Activated CD8-positive, alpha-beta memory T cell treated with anti-CD3 and anti-CD28 coated beads, Interleukin-2, amount 50 U/mL, for 4 hours (primary cell): ENCODE data around the gene PCDH19.

ENCODE experiments used
- DNase-seq: peaks from one replicate; pipeline ENCODE4 v3.0.0-alpha.2; 2020

PCDH19 gene

DNA sequence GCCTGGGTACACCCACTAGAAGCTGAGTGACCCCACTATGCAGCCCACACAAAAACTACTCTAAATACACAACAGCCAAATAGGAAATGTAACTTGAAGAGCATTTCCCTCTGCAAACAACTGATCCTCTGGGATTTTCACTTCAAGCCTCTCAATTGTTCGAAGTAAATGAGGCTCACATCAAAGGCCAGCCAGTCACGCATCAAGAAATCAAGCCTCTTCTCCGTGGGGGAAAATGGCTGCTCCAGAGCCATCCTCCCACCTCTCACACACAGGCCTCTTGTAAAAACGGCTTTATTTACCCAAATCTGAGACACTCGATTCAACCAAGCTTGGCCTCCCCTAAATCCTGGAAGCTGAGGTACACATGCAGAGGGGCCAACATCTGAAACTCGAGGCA is 14.3 kb downstream of the PCDH19 start:
- no peak for DNase-seq

DNA sequence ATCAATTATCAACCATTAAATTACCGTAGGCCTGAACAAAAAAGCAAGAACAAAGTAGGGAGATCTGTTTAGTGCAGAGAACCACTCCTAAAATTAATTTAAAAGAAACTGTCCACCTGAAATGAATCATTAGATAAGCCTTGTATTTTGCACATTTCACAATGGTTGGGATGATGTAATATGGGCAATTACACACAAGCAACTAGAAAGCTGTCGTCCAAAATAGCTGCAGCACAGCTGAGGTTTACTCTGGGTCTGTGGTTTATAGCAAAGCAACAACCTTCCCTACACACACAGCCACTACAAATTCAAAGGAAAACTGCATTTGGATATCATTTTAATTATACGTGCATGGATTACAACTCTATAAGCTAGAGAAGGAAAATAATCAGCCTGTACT is 28.5 kb downstream of the PCDH19 start:
- no peak for DNase-seq

GRCh38 chrX:100379388-100379986 is 30.6 kb downstream of the PCDH19 start:
- DNase-seq, result no peak

- DNase-seq, result no peak
Measured at GRCh38 chrX:100377826-100378225, 32.2 kb downstream of the PCDH19 start.

DNA sequence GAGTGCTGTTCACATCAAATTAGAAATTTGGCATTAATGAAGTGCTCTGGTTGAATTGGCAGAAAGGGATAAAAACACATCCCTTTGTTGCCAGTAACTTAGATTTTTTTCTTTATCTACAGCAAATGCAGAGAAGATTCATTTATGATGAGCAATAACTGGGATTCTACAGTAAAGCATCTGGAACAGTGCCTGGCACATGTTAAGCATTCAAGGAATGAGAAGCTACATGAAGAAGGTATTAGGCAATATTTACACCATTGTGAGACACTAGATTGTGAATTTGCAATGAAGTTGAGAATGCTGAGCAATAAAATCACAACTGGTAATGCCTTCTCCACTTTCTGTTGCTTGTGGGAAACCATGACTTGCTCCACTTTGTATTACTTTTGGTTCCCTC is 33.5 kb downstream of the PCDH19 start:
- no peak for DNase-seq

DNA sequence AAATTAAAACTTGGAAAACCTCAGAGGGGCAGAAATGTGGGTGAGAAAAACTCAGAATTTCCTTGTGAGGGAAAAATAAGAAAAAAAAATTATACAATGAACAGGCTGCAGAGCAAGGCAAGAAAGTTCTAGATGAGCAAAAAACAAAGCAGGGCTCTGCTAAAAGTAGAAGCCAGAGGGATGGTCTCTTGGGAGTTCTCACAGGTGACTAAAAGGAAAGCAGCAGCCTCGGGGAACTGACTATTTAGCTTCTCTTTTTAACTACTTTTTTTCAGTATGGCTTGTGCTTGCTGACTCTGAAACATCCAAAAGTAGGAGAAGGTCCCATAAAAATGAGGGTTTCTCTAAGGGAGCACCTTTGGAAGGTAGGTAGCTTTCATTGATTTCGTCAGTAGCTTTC is 36.4 kb downstream of the PCDH19 start:
- no peak for DNase-seq

DNA sequence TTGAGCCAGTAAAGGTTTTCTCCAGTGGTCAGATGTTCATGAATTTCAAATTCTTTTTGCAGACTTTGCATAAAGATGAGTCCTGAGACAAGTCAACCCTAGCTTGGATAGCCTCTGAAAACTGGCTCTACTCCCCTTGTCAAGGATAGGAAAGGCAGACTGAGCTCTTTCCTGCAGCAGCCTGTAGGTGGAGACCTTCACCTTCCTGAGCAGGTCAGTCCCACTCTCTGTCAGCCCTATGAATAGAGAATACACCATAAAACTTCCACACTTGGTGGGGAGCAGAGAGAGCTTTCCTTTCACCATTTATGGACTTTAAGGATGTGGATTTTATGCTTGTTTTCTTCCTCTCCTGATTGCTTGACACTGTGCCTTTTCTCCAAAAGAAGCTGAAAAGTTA is 41.9 kb downstream of the PCDH19 start:
- DNase-seq, result no peak

DNA sequence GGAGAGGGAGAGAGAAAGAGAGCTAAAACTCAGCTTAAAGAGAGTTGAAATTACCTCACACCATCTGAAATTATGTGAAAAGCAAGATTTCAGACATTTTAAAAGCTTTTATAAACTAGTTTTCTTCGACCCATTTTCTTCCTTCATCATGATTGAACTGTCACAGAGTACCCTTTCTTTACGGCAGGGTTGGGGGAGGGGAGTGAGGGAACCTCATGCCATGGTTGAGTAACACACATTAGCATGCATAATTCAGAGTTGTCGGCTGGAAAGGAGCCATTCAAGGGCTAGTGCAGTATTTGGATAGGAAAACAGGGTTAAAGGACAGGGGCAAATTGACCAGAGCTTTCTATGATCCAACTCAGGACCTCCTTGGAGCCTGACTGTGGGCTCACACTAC is 46.2 kb downstream of the PCDH19 start:
- DNase-seq, result no peak

DNA sequence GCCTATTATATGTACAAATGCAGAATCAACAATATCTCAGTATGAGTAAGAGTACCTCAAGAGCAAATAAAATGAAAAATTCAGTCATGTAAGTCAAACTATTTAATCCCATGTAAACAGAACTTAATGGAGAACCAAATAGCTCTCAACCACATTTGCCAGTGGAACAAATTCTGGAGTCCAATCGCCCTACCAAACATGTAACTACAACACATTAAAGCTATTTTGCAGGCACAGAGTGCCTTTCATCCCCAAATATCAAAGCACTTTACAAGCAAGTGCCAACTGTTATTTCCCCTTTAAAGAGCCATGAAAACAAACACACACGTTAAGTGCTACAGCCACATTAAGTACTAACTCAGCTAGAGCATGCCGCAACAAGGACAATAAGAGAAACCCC is 51.3 kb downstream of the PCDH19 start:
- no peak for DNase-seq

DNA sequence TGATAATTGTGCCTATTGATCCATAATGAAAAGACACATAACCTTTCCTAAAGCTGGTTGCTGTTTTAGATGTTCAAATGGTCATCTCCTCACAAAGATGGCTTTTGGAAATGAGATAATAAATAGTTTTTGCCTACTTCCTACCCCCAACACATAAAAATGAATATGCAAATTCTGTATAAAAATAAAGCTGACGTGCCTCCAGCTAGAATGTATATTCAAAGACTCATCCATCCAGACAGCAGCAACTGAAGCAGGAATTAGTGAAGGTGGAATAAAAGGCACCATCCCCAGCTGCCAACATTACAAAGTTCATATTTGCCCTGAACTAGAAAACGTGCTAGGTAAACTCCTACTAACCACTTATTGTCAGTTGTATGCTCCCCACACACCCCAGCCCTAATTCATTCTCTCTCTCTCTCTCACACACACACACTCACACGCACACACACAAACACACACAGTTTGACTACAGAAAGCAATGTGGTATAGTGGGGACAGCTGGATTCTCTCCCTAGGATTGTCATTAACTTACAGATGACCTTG is 53.6 kb downstream of the PCDH19 start:
- no peak for DNase-seq

- no peak for DNase-seq
Measured at GRCh38 chrX:100355680-100356079, 54.4 kb downstream of the PCDH19 start.

DNA sequence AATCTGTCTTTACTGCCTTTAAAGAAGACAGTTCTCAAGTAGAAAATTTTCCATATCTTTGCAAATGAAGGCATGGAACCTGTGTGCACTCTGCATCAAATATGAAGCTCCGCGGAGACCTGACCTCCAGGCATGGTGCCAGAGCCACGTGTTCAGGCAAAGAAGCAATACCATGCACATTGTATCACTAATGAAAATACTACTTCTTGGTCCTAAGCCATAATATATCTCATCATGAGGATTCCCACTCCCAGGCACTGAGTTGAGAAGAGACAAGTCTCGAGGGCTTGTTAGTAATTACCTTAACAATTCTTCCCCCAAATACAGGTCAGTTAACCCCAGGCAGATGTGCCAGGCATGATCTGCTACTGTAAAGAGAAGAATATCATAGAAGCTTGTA is 56.7 kb downstream of the PCDH19 start:
- no peak for DNase-seq

DNA sequence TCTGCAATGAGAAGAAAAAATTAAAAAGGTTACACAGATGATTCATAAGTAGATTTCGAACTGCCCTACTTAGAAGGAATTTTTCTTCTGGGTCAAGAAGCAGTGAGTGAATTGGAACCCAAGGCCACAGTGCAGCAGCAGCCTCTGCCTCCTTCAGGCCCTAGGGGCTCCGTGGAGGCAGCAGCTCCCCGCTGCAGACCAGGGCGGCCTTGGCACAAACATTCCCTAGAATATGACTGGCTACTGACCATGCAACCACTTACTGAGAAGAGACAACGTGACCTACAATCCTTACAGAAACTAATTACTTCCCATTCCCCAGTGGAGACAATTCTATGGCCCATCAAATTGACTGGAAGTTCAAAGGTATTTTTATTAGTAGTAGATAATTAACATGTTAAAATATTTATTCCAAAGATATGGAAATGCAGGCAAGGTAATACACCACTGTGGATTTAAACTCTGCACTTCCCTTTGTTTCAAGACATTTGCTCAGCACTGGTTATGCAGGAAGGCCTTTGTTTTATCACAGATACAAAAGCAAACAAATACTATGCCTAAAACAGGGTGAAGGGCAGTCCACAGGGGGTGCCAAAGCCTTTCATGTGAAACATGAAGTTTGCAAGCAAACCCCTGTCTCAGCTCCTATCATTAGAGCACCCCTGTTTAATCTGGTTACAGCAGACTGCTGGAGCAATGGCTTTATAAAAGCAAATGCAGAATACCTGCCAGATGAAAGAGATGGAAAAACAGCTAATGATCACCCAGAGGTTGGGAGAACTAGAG is 59.2 kb downstream of the PCDH19 start:
- DNase-seq, result no peak

GRCh38 chrX:100349391-100349790 is 60.7 kb downstream of the PCDH19 start:
- DNase-seq, result no peak

- no peak for DNase-seq
Measured at GRCh38 chrX:100341142-100341510, 68.9 kb downstream of the PCDH19 start.

- no peak for DNase-seq
Measured at GRCh38 chrX:100340491-100341141, 69.5 kb downstream of the PCDH19 start.

- DNase-seq, result no peak
Measured at GRCh38 chrX:100328351-100328750, 81.7 kb downstream of the PCDH19 start.

- DNase-seq, result no peak
Measured at GRCh38 chrX:100319716-100320115, 90.4 kb downstream of the PCDH19 start.

DNA sequence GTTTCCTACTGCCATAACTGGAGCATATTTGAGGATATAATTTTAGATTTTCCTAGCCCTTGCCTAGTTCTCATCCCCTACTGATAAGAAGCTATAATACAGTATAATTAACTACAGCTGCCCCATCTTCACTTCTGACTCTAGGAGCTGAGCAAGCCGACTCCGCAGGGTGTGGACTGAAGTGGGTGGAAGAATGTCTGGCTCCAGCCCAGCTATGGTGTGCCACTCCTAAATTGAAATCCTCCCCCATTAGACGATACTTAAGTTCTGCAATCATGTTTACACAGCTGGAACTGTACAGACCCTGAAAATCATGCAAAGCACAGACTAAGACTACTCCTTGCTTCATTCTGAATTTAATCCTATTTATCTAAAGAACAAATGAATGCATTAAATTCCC is 93.1 kb downstream of the PCDH19 start:
- no peak for DNase-seq

DNA sequence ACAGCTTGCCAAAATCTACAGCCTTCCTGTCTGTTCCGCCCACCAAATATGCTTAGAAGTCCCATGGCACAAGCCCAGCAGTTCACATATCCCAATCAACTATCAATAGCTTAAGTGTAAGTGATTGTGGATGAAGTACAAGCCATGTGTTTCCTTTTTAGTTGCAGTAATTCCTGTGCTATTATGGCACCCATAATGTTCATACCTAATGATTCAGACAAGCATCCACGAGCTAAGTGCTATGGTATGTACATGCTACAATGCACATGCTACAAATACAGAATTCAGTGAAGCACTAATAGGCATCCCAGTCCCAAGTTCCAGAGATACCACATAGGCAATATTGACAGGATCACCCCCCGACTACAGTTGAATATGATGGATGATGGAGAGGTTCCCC is 94.5 kb downstream of the PCDH19 start:
- no peak for DNase-seq

- DNase-seq, result no peak
Measured at GRCh38 chrX:100299559-100299958, 110.5 kb downstream of the PCDH19 start.

GRCh38 chrX:100297728-100298127 is 112.3 kb downstream of the PCDH19 start:
- DNase-seq, result no peak

- no peak for DNase-seq
Measured at GRCh38 chrX:100296183-100296753, 113.8 kb downstream of the PCDH19 start.

- DNase-seq, result no peak
Measured at GRCh38 chrX:100294965-100295364, 115.1 kb downstream of the PCDH19 start.
